ENCODE measurements around the gene TMTC2. TPM values are rescaled to one million over a fixed set of nuclear protein-coding genes. Genes with fewer than 3 reads are reported as not detected.

The TMTC2 gene
- total RNA-seq, 4 donors from 2014 or later = 19.5 to 35.8 (median 22.9) TPM

DNA sequence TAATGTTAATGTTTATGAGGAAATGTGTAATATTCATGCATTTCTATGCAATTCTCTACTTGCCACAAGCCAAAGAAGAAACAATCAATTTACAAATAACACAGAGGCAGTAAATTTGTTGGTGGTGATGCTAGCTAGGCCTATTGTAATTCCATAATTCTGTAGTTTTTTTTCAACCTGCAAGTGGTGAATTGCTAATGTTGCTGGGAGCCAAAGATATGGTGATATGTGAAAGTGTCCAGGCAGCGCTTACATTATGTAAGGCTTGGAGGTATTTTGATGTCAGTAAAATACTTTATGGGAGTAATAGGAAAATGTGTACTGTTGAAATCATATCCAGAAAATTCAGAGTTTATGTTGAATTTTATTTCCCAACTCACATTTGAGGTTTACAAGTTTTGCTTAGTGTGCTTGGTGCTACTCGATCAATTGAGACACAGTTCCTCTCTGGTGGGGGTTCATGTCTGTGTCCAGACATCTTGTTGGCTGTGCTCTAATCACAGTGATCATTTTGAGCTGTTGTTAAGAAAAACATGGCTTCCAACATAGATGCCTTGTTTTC, 23.2 kb downstream of the TMTC2 start:
- no peak for TF ChIP-seq POLR2A (IDR thresholded peaks at IDR 0.05)
- no peak for TF ChIP-seq EP300 (IDR thresholded peaks at IDR 0.05)
- TF ChIP-seq, protein P1, sequence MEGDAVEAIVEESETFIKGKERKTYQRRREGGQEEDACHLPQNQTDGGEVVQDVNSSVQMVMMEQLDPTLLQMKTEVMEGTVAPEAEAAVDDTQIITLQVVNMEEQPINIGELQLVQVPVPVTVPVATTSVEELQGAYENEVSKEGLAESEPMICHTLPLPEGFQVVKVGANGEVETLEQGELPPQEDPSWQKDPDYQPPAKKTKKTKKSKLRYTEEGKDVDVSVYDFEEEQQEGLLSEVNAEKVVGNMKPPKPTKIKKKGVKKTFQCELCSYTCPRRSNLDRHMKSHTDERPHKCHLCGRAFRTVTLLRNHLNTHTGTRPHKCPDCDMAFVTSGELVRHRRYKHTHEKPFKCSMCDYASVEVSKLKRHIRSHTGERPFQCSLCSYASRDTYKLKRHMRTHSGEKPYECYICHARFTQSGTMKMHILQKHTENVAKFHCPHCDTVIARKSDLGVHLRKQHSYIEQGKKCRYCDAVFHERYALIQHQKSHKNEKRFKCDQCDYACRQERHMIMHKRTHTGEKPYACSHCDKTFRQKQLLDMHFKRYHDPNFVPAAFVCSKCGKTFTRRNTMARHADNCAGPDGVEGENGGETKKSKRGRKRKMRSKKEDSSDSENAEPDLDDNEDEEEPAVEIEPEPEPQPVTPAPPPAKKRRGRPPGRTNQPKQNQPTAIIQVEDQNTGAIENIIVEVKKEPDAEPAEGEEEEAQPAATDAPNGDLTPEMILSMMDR (IDR thresholded peaks at IDR 0.05) = no peak
- Histone ChIP-seq H3K4me3 (no peak overlapping the region), H3K27ac (no peak overlapping the region), H3K9me3 (no peaks in the 10 kb centered on the region), H3K4me1 (peaks cover 0 to 10% (median 0%) of the 10 kb centered on the region in 4 donors), H3K36me3 (no peaks in the 10 kb centered on the region), H3K27me3 (no peaks in the 10 kb centered on the region)
- 89 to 93% methylated on average over 2 of the region's 2 CpGs for WGBS, 2 donors
- DNase-seq (ENCODE audit: low spot score in 2 of 2) = no peak

DNA sequence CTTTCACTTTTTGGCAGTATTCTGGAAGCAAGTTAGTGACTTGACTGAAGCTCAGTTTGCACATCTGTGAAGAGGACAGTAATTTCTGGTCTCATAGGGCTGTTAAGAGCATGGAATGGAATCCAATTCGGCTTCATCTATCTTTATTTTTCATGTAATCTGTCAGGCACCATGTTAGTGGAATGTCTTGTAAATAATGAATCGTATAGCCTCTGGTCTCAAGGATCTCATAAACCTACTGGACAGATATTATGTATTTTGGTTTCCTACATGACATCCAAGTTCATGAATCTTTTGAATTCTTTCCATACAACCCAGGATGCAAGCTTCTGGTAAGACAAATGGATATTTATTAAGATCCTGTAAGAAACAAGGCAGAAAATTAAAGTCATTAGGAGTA, 24.0 kb downstream of the TMTC2 start:
- Histone ChIP-seq H3K9me3 (no peaks in the 10 kb centered on the region), H3K4me1 (peaks cover 0 to 10% (median 0%) of the 10 kb centered on the region in 4 donors), H3K4me3 (no peak overlapping the region), H3K36me3 (no peaks in the 10 kb centered on the region), H3K27me3 (no peaks in the 10 kb centered on the region), H3K27ac (no peak overlapping the region)
- TF ChIP-seq, protein P1 (IDR thresholded peaks at IDR 0.05) = no peak
- TF ChIP-seq EP300 (IDR thresholded peaks at IDR 0.05) (no peak), POLR2A (IDR thresholded peaks at IDR 0.05) (no peak)
- 76 to 82% methylated on average over 2 of the region's 2 CpGs for WGBS, 2 donors
- DNase-seq (ENCODE audit: low spot score in 2 of 2) = no peak

DNA sequence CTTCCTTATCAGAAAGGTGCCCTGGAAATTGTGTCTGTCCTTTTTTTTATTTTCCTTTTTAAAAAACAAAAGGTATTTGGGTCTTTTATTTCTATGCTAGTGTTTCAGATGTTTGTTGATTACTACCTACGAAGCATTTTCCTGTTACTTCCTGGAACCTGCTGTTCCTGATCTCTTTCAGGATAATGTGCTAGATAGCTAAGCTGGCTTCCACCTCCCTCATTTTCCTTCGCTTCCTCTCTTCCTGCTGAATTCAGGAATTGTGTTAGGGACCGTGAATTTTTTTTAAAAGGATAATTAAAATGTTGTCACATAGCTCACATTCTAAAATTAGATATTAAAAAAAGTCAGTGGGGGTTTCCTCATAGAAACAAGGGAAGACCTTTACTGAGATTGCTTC, 27.7 kb downstream of the TMTC2 start:
- H3K4me3 ChIP-seq = no peak overlapping the region
- no peak overlapping the region for H3K27ac ChIP-seq
- no peaks in the 10 kb centered on the region for H3K36me3 ChIP-seq
- no peaks in the 10 kb centered on the region for H3K9me3 ChIP-seq
- no peak for DNase-seq (ENCODE audit: low spot score in 2 of 2)
- TF ChIP-seq, protein P1 (IDR thresholded peaks at IDR 0.05) = no peak
- no peak for TF ChIP-seq EP300 (IDR thresholded peaks at IDR 0.05)
- no peak for TF ChIP-seq POLR2A (IDR thresholded peaks at IDR 0.05)
- WGBS, 2 donors = 88 to 89% methylated on average over 3 of the region's 3 CpGs
- no peaks in the 10 kb centered on the region for H3K4me1 ChIP-seq
- no peaks in the 10 kb centered on the region for H3K27me3 ChIP-seq

DNA sequence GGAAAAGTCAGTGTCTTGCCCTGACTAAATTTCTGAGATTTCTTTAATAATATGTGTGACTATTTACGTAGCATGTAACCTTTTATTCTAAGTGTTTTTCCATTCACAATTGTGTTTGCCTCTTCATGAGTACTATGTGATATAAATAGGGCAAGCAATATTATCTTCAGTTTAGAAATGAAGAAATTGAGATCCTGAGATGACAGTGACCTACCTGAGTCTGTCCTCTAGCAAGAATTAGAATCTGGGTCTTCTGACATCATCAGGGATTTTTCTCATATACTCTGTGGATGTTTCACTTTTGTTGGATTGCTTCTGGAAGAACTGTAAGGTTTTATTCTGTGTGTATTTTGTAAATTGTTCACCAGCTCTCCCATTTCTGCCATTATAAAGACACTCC, 35.0 kb downstream of the TMTC2 start:
- no peaks in the 10 kb centered on the region for H3K4me1 ChIP-seq
- no peaks in the 10 kb centered on the region for H3K36me3 ChIP-seq
- DNase-seq (ENCODE audit: low spot score in 2 of 2) = no peak
- no peak overlapping the region for H3K4me3 ChIP-seq
- no peak overlapping the region for H3K27ac ChIP-seq
- no peaks in the 10 kb centered on the region for H3K9me3 ChIP-seq
- H3K27me3 ChIP-seq = no peaks in the 10 kb centered on the region
- WGBS, 2 donors = 79 to 85% methylated on average over 1 of the region's 1 CpG
- no peak for TF ChIP-seq EP300 (IDR thresholded peaks at IDR 0.05)
- no peak for TF ChIP-seq POLR2A (IDR thresholded peaks at IDR 0.05)
- TF ChIP-seq, protein P1 (IDR thresholded peaks at IDR 0.05) = no peak

DNA sequence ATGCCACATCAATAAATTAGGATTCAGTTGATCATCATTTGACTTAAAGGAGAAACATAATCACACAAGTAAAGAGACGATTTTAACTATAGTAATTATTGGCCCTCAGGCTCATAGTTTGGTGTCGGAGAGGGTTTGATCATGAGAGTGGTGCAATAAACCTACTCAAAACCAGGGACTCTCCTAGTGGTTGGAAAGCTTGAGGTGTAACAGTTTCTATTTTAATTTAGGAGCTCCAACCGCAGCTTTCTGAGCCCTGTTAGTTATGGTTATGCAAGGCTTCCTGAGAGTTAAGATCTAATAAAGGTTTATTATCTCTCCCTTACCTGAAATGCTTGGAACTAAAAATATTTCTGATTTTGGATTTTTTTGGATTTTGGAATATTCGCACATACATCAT, 36.4 kb downstream of the TMTC2 start:
- no peak overlapping the region for H3K27ac ChIP-seq
- TF ChIP-seq, protein P1 (IDR thresholded peaks at IDR 0.05) = no peak
- no peak for TF ChIP-seq POLR2A (IDR thresholded peaks at IDR 0.05)
- TF ChIP-seq EP300 (IDR thresholded peaks at IDR 0.05) = no peak
- H3K4me1 ChIP-seq = no peaks in the 10 kb centered on the region
- no peaks in the 10 kb centered on the region for H3K36me3 ChIP-seq
- 95 to 98% methylated on average over 4 of the region's 4 CpGs for WGBS, 2 donors
- no peaks in the 10 kb centered on the region for H3K9me3 ChIP-seq
- DNase-seq (ENCODE audit: low spot score in 2 of 2) = no peak
- no peaks in the 10 kb centered on the region for H3K27me3 ChIP-seq
- no peak overlapping the region for H3K4me3 ChIP-seq

All from tibial nerve (tissue), 4 donors.